ENCODE data around the gene MED26. TPM values are rescaled to one million over a fixed set of nuclear protein-coding genes. Genes with fewer than 3 reads are reported as not detected.

The MED26 gene
- total RNA-seq, 1 donor from 2014 or later = 15.0 TPM

DNA sequence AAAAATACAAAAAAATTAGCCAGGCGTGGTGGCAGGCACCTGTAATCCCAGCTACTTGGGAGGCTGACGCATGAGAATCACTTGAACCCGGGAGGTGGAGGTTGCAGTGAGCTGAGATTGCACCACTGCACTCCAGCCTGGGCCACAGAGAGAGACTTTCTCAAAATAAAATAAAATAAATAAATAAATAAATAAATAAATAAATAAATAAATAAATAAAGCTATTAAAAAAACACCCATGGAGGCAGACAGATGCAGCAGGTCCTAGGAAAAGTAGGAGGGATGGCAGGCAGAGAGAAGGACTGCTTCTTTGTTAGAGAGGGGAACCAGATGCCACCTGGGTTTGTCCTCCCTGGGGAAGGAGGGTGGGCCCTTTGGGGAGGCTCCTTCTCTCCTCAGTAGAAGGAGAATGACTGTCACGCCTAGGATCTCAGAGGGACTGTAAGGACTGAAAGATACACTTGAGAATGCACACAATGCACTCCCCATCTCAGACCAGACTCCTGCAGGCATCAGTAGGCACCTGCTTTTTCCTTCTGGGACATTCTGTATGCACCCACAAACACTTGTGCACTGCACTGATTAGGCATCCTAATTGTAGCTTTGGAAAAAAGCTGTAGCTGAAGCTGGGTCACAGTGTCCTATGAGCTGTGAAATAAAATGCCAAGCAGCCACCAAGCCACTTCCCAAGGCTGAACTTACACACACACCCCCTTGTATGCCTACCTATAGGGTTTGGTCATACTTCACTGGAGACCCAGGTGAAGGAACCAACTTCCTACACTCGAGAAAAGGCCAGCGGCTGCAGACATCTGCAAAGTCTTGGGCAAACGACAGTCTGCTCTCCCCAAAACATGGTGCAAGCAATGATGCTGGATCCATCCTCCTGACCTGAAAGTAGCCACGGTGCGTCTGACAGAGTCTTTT, 36.9 kb downstream of the MED26 start:
- Histone ChIP-seq H3K9ac (ENCODE audit: low read length) (no peak overlapping the region), H3K4me3 (ENCODE audit: insufficient read depth, low read depth, low read length) (no peak overlapping the region), H3K4me1 (ENCODE audit: insufficient read depth, low read length) (peaks cover 35% of the 10 kb centered on the region), H3K9me3 (ENCODE audit: insufficient read depth, low read depth, low read length) (no peaks in the 10 kb centered on the region), H3K27me3 (ENCODE audit: insufficient read depth, low read length) (no peaks in the 10 kb centered on the region), H3K27ac (ENCODE audit: low read depth, low read length) (no peak overlapping the region), H3K4me2 (ENCODE audit: low read length) (no peak overlapping the region), H3K79me2 (ENCODE audit: insufficient read depth, low read length) (peaks cover 98% of the 10 kb centered on the region), H3K36me3 (ENCODE audit: insufficient read depth, low read length) (no peaks in the 10 kb centered on the region), H2AFZ (ENCODE audit: low read depth, low read length) (no peak overlapping the region), H4K20me1 (ENCODE audit: insufficient read depth, low read length) (peaks cover 98% of the 10 kb centered on the region)
- no peak for DNase-seq (ENCODE audit: low read depth)
- TF ChIP-seq CTCF (IDR thresholded peaks at IDR 0.05; ENCODE audit: insufficient read depth, low read depth, low read length) = no peak
- no peak for TF ChIP-seq EZH2 (IDR thresholded peaks at IDR 0.05; ENCODE audit: insufficient read depth, low read length)
- no peaks in the 10 kb centered on the region for H3K27me3 Mint-ChIP-seq (ENCODE audit: low read depth, unreplicated experiment)
- H3K4me1 Mint-ChIP-seq (ENCODE audit: low read depth, unreplicated experiment) = peaks cover 58% of the 10 kb centered on the region
- H3K9me3 Mint-ChIP-seq (ENCODE audit: unreplicated experiment) = no peaks in the 10 kb centered on the region
- H3K27ac Mint-ChIP-seq (ENCODE audit: unreplicated experiment) = no peak overlapping the region
- peaks cover 16% of the 10 kb centered on the region for H3K36me3 Mint-ChIP-seq (ENCODE audit: low read depth, unreplicated experiment)
- no peak overlapping the region for H3K4me3 Mint-ChIP-seq (ENCODE audit: unreplicated experiment)
- FAIRE-seq = no peak

DNA sequence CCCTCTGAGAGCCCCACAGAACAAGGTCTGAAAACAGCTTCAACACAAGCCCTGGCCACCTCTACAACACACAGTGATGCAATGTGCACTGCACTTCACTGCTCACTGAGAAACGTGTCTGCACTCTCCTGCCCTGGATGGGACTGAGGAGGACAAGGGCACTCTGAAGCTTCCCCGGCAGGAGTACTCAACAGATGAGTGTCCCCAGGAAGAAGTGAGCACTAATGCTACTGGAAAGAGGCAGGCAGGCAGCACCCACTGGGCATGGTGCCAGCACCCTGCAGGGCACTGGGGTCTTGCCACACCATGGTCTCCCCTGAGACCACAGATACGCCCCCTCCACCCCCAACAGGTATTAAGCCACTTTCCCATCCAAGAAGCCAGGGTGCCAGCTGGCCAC, 38.1 kb downstream of the MED26 start:
- Histone ChIP-seq H3K27ac (ENCODE audit: low read depth, low read length) (no peak overlapping the region), H3K4me2 (ENCODE audit: low read length) (no peak overlapping the region), H3K36me3 (ENCODE audit: insufficient read depth, low read length) (no peaks in the 10 kb centered on the region), H3K79me2 (ENCODE audit: insufficient read depth, low read length) (peaks cover 98% of the 10 kb centered on the region), H3K9ac (ENCODE audit: low read length) (no peak overlapping the region), H3K27me3 (ENCODE audit: insufficient read depth, low read length) (no peaks in the 10 kb centered on the region), H3K9me3 (ENCODE audit: insufficient read depth, low read depth, low read length) (no peaks in the 10 kb centered on the region), H4K20me1 (ENCODE audit: insufficient read depth, low read length) (peaks cover 98% of the 10 kb centered on the region), H3K4me1 (ENCODE audit: insufficient read depth, low read length) (peaks cover 42% of the 10 kb centered on the region), H2AFZ (ENCODE audit: low read depth, low read length) (no peak overlapping the region), H3K4me3 (ENCODE audit: insufficient read depth, low read depth, low read length) (no peak overlapping the region)
- FAIRE-seq = no peak
- no peak overlapping the region for H3K27ac Mint-ChIP-seq (ENCODE audit: unreplicated experiment)
- TF ChIP-seq CTCF (IDR thresholded peaks at IDR 0.05; ENCODE audit: insufficient read depth, low read depth, low read length) (no peak), EZH2 (IDR thresholded peaks at IDR 0.05; ENCODE audit: insufficient read depth, low read length) (no peak)
- H3K9me3 Mint-ChIP-seq (ENCODE audit: unreplicated experiment) = no peaks in the 10 kb centered on the region
- DNase-seq (ENCODE audit: low read depth) = no peak
- H3K4me3 Mint-ChIP-seq (ENCODE audit: unreplicated experiment) = no peak overlapping the region
- peaks cover 62% of the 10 kb centered on the region for H3K4me1 Mint-ChIP-seq (ENCODE audit: low read depth, unreplicated experiment)
- no peaks in the 10 kb centered on the region for H3K27me3 Mint-ChIP-seq (ENCODE audit: low read depth, unreplicated experiment)
- peaks cover 12% of the 10 kb centered on the region for H3K36me3 Mint-ChIP-seq (ENCODE audit: low read depth, unreplicated experiment)
